NCI-H345 (cell line): ENCODE results near the gene FILIP1.
"Not testable (repeated sequence)": the region's sequence is repeated elsewhere in the genome, so short reads cannot be mapped to it uniquely, and the experiment has no call there.

Source experiments
- DNase-seq: peaks from one replicate; lab custom pipeline; 2025; lab: John Stamatoyannopoulos, UW

The FILIP1 gene

GRCh38 chr6:75458895-75459294 lies 34.7 kb downstream of the FILIP1 start:
- no peak for DNase-seq

GRCh38 chr6:75450903-75451302 lies 42.7 kb downstream of the FILIP1 start:
- DNase-seq, result no peak

GRCh38 chr6:75449630-75450206 lies 43.9 kb downstream of the FILIP1 start:
- no peak for DNase-seq

- DNase-seq, result no peak
These were observed 47.2 kb downstream of the FILIP1 start for GRCh38 chr6:75446241-75446880.

GRCh38 chr6:75445738-75446137 lies 47.9 kb downstream of the FILIP1 start:
- no peak for DNase-seq

GRCh38 chr6:75444899-75445298 lies 48.7 kb downstream of the FILIP1 start:
- no peak for DNase-seq

GRCh38 chr6:75441883-75442282 lies 51.7 kb downstream of the FILIP1 start:
- not testable (repeated sequence) for DNase-seq

- not testable (repeated sequence) for DNase-seq
These were observed 52.1 kb downstream of the FILIP1 start for GRCh38 chr6:75441479-75441878.

- no peak for DNase-seq
These were observed 55.0 kb downstream of the FILIP1 start for GRCh38 chr6:75438442-75439116.

- DNase-seq, result no peak
These were observed 55.6 kb downstream of the FILIP1 start for GRCh38 chr6:75438013-75438431.

- no peak for DNase-seq
These were observed 56.1 kb downstream of the FILIP1 start for GRCh38 chr6:75437421-75437891.

- DNase-seq, result no peak
These were observed 56.7 kb downstream of the FILIP1 start for GRCh38 chr6:75436869-75437268.

- not testable (repeated sequence) for DNase-seq
These were observed 60.8 kb downstream of the FILIP1 start for GRCh38 chr6:75432809-75433208.

GRCh38 chr6:75431379-75431778 lies 62.2 kb downstream of the FILIP1 start:
- DNase-seq, result no peak

- no peak for DNase-seq
These were observed 62.8 kb downstream of the FILIP1 start for GRCh38 chr6:75430631-75431325.

- no peak for DNase-seq
These were observed 64.4 kb downstream of the FILIP1 start for GRCh38 chr6:75429061-75429703.

GRCh38 chr6:75428204-75428603 lies 65.4 kb downstream of the FILIP1 start:
- DNase-seq, result no peak

- DNase-seq, result no peak
These were observed 66.3 kb downstream of the FILIP1 start for GRCh38 chr6:75427329-75427728.

- DNase-seq, result no peak
These were observed 68.7 kb downstream of the FILIP1 start for GRCh38 chr6:75424618-75425548.

GRCh38 chr6:75423386-75423785 lies 70.2 kb downstream of the FILIP1 start:
- DNase-seq, result no peak

GRCh38 chr6:75422024-75422639 lies 71.5 kb downstream of the FILIP1 start:
- no peak for DNase-seq
